Endothelial cell of umbilical vein (primary cell): ENCODE results near the gene TKFC. TPM values are rescaled to one million over a fixed set of nuclear protein-coding genes. Genes with fewer than 3 reads are reported as not detected.

Source experiments
- BruUV-seq: library from RNA; stranded (reverse); fragments of 400-500 nt; replicated peaks from 2 replicates; lab custom pipeline; 2021; lab: Mats Ljungman, UMichigan
- CTCF ChIA-PET: fragments of 300-600, 350-600 bp; sonication (Branson Sonifier 250); formaldehyde crosslinking; loops from one replicate; lab custom pipeline; 2021; ENCODE audit warnings: antibody characterized with exemption, inconsistent platforms; lab: Charles Lee
- POLR2A ChIA-PET: fragments of 300-600, 350-600 bp; sonication (Branson Sonifier 250); formaldehyde crosslinking; loops from one replicate; lab custom pipeline; 2021; ENCODE audit warnings: antibody characterized with exemption, inconsistent platforms; lab: Charles Lee
- DNase-seq: peaks from one replicate; pipeline ENCODE4 v3.0.0-alpha.2; 2011; ENCODE audit warnings: low read depth, low spot score
- FAIRE-seq: peaks from 2 replicates; lab custom pipeline; 2011; peaks lifted over from hg19 to GRCh38; lab: Jason Lieb, UNC
- H2AFZ ChIP-seq: 2 replicates; pipeline ENCODE4 v1.6.0; 2012; ENCODE audit warnings: low read depth, low read length, control low read depth, inconsistent platforms
- H3K27ac ChIP-seq: 2 replicates; pipeline ENCODE4 v1.5.1; 2011; ENCODE audit warnings: low read depth, mild to moderate bottlenecking, control low read depth, low read length, moderate library complexity; ENCODE audit not compliant: insufficient read depth
- H3K27me3 ChIP-seq, 2 experiments: 2 replicates each; pipeline versions ENCODE4 v1.6.0 to v1.6.1; 2011; ENCODE audit warnings: low read length in 2 of 2, mixed read lengths in 1 of 2; ENCODE audit not compliant: control insufficient read depth in 2 of 2, insufficient read depth in 2 of 2
- H3K36me3 ChIP-seq, 2 experiments: 2 replicates in 1 of 2; 3 replicates in 1 of 2; pipeline ENCODE4 v1.5.1; 2011; ENCODE audit warnings: low read length in 2 of 2, mild to moderate bottlenecking in 1 of 2, moderate library complexity in 1 of 2; ENCODE audit not compliant: control insufficient read depth in 2 of 2, insufficient read depth in 2 of 2; ENCODE audit errors: extremely low read depth in 1 of 2
- H3K4me1 ChIP-seq: 3 replicates; pipeline ENCODE4 v1.5.1; 2011; ENCODE audit warnings: mild to moderate bottlenecking, low read length; ENCODE audit not compliant: control insufficient read depth, insufficient read depth; ENCODE audit errors: extremely low read depth
- H3K4me2 ChIP-seq: 2 replicates; pipeline ENCODE4 v1.6.1; 2011; ENCODE audit warnings: low read length, control low read depth, mixed read lengths; ENCODE audit not compliant: insufficient read depth
- H3K4me3 ChIP-seq, 3 experiments: fragments of 200-600 bp in 1 of 3; sonication (generic), shearing (Covaris generic) in 1 of 3; replicated peaks in 1 of 3; 2 replicates each; pipeline ENCODE4 v1.5.1; 2011 to 2016; ENCODE audit warnings: control low read depth in 3 of 3, low read length in 3 of 3, mild to moderate bottlenecking in 2 of 3, inconsistent platforms in 1 of 3, low read depth in 1 of 3, moderate library complexity in 1 of 3; ENCODE audit not compliant: insufficient read depth in 1 of 3
- H3K79me2 ChIP-seq: 2 replicates; pipeline ENCODE4 v1.6.0; 2012; ENCODE audit warnings: low read length, inconsistent platforms; ENCODE audit not compliant: control insufficient read depth, insufficient read depth
- H3K9ac ChIP-seq: replicated peaks from 2 replicates; pipeline ENCODE3; 2011; ENCODE audit warnings: low read length, control low read depth; ENCODE audit not compliant: insufficient read depth; ENCODE audit errors: extremely low read depth
- H3K9me1 ChIP-seq: replicated peaks from 3 replicates; pipeline ENCODE4 v1.6.0; 2011; ENCODE audit warnings: mild to moderate bottlenecking, low read length; ENCODE audit not compliant: control insufficient read depth, insufficient read depth; ENCODE audit errors: extremely low read depth
- H3K9me3 ChIP-seq: replicated peaks from 2 replicates; pipeline ENCODE4 v1.5.1; 2012; ENCODE audit warnings: low read length, inconsistent platforms; ENCODE audit not compliant: control insufficient read depth, insufficient read depth
- H4K20me1 ChIP-seq: replicated peaks from 2 replicates; pipeline ENCODE3; 2011; ENCODE audit warnings: mild to moderate bottlenecking, low read length; ENCODE audit not compliant: control insufficient read depth, insufficient read depth; ENCODE audit errors: extremely low read depth
- CTCF ChIP-seq, 2 donors: IDR thresholded peaks; 1 replicate in 1 of 2; 2 replicates in 1 of 2; pipeline ENCODE4 v1.5.1; 2011; ENCODE audit warnings: low read length in 2 of 2, mild to moderate bottlenecking in 2 of 2, moderate library complexity in 2 of 2, control low read depth in 1 of 2, inconsistent platforms in 1 of 2, low read depth in 1 of 2; ENCODE audit not compliant: insufficient read depth in 1 of 2; ENCODE audit errors: extremely low read depth in 1 of 2
- POLR2A ChIP-seq: IDR thresholded peaks from 2 replicates; pipeline ENCODE4 v1.6.1; 2012; ENCODE audit warnings: low read depth, mild to moderate bottlenecking, control low read depth, low read length
- dilution Hi-C: fragments of 300-500 bp; cut with MboI; formaldehyde crosslinking; loops from one replicate; pipeline ENCODE4 v1.15.0; 2019; ENCODE audit warnings: low sequenced_read_pairs; ENCODE audit not compliant: extremely low pct_ligation_motif_present
- intact Hi-C: fragments of 100-400 bp; cut with micrococcal nuclease; formaldehyde crosslinking; loops from one replicate; pipeline ENCODE4 v1.10.0; 2022
- polyA plus RNA-seq, 4 experiments: library from polyadenylated mRNA; depleted of rRNA in 3 of 4; stranded (reverse) in 3 of 4; unstranded in 1 of 4; fragments of >200 nt; gene quantifications; 2 replicates each; pipeline versions ENCODE4 v1.2.1 to v1.2.3, GENCODE V29; 2011 to 2012; ENCODE audit warnings: missing spikeins in 1 of 4
- total RNA-seq: library from RNA; stranded (reverse); gene quantifications from 2 replicates; pipeline ENCODE4 v1.2.3, GENCODE V29; 2021

Gene TKFC
- total and polyA plus RNA-seq, 2 donors (not counting 3 experiments of a cell fraction or from before 2014, with no cell fraction given), result 30.8 to 31.7 TPM

GRCh38 chr11:61336171-61336935, 3.3 kb downstream of the TKFC start:
- no TSS peak for BruUV-seq
- Histone ChIP-seq H3K9ac (no peak overlapping the region), H4K20me1 (no peaks in the 10 kb centered on the region), H3K36me3 (peaks cover 0 to 2% of the 10 kb centered on the region in 2 experiments), H3K27ac (no peak overlapping the region), H3K4me3 (no peak overlapping the region), H3K9me1 (no peaks in the 10 kb centered on the region), H3K79me2 (peaks cover 16% of the 10 kb centered on the region), H3K27me3 (no peaks in the 10 kb centered on the region), H2AFZ (peak overlapping the region; percentile 46), H3K4me2 (no peak overlapping the region), H3K4me1 (peaks cover 9% of the 10 kb centered on the region), H3K9me3 (no peaks in the 10 kb centered on the region)
- intact Hi-C loops (loop anchor here (1.0 to 10.0 kb wide), 3 partner anchors 49 to 82 kb away; partner anchors contain the start of gene TMEM216), dilution Hi-C loops (no loop called here)
- POLR2A ChIA-PET, result interaction anchor here (1.2 to 1.7 kb wide), 2 partner anchors 26 to 49 kb away, joined by 6 to 11 read pairs; partner anchors contain the start of genes CYB561A3 and TMEM138
- DNase-seq (peak; percentile 76), FAIRE-seq (peak; percentile 89)
- CTCF ChIA-PET, result interaction anchor here (0.6 to 8.0 kb wide), 23 partner anchors 9 to 297 kb away, joined by 3 to 345 read pairs (median 9); partner anchors contain the start of genes CYB561A3, TMEM138 and TMEM216
- no peak for TF ChIP-seq POLR2A
- peak; percentile 94 to 99 for TF ChIP-seq CTCF (IDR thresholded peaks at IDR 0.05; ENCODE audit: extremely low read depth in 1 of 2, insufficient read depth in 1 of 2, low read depth in 1 of 2, low read length in 2 of 2)
